Measurements from ENCODE around the gene BTNL3. TPM values are rescaled to one million over a fixed set of nuclear protein-coding genes. Genes with fewer than 3 reads are reported as not detected.
"Not testable (repeated sequence)": the region's sequence is repeated elsewhere in the genome, so short reads cannot be mapped to it uniquely, and the experiment has no call there.

The BTNL3 gene
- polyA plus RNA-seq, 4 donors, result 0.05 to 0.11 (median 0.10) TPM; not detected in 1

DNA sequence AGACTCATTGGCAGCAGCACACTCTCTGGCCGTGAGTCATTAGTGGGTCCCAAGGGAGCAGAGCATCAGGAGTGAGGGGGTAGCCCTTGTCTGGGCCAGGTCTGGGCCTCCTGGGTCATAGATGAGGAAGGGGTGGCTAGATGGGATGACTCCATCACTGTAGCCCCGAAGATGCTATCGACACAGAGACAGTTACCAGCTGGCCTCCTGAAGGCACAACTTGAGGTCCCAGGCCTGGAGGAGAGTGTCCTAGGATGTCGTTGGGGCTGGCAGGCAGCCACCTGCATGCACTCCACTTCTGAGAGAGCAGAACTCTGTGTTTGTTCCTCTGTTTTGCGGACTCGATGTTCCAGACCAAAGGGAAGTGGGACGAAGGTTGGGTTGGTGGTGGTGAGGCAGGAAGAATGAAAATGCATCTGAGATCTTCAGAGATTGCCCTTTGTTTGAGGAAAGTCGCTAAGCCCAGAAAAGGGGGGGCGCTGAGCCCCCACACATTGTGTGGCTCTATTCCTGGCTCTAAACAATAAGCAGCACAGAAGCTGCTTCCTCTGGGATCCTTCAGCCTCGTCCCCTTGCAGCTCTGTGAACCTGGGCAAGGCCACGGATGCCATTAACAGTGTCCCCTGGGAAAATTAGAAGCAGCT is 56.1 kb downstream of the BTNL3 start:
- DNase-seq (ENCODE audit: low read depth in 4 of 4, low spot score in 3 of 4), result no peak

DNA sequence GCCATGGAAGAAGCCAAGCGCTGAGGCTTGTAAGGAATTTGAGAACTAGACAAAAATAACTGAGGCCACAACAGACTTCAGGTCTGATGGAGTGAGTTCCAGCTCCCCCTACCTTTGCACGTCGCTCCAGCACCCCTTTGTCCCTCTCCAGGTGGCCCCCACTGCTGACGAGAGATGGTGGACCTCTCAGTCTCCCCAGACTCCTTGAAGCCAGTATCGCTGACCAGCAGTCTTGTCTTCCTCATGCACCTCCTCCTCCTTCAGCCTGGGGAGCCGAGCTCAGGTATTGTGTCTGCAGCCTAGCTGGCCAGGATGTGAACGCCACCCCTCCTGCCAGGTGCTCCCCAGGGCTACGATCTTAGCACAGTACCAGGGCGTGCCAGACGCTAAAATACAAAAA is 56.7 kb downstream of the BTNL3 start:
- no peak for DNase-seq (ENCODE audit: low read depth in 4 of 4, low spot score in 3 of 4)

DNA sequence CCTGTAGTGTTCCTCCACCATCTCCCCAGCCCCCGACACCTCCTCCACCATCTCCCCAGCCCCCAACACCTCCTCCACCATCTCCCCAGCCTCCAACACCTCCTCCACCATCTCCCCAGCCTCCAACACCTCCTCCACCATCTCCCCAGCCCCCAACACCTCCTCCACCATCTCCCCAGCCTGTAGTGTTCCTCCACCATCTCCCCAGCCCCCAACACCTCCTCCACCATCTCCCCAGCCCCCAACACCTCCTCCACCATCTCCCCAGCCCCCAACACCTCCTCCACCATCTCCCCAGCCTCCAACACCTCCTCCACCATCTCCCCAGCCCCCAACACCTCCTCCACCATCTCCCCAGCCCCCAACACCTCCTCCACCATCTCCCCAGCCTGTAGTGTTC is 57.2 kb downstream of the BTNL3 start:
- not testable (repeated sequence) for DNase-seq (ENCODE audit: low read depth in 4 of 4, low spot score in 3 of 4)

DNA sequence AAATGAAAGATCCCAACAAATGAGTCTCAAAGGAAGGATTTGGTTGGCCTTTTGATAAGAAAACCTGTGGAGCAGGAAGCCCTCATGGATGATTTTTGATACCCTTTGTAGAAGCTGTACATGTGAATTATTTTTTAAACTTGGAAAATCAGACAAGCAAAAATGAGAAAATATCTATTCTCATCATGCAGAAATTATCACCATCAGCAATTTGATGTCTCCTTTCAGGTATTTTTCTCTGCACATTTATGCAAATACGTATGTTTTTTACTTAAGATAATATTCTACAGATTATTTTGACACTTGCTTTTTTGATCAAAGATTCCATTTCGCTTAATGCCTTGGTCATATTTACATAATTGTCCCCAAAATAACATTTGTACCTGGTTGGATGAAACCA is 58.6 kb downstream of the BTNL3 start:
- DNase-seq (ENCODE audit: low read depth in 4 of 4, low spot score in 3 of 4), result no peak

DNA sequence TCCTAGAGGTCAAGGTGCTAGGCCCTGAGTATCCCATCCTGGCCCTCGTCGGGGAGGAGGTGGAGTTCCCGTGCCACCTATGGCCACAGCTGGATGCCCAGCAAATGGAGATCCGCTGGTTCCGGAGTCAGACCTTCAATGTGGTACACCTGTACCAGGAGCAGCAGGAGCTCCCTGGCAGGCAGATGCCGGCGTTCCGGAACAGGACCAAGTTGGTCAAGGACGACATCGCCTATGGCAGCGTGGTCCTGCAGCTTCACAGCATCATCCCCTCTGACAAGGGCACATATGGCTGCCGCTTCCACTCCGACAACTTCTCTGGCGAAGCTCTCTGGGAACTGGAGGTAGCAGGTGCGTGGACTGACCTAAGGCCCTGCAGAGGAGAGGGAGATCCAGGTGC is 59.3 kb downstream of the BTNL3 start:
- DNase-seq (ENCODE audit: low read depth in 4 of 4, low spot score in 3 of 4), result no peak

DNA sequence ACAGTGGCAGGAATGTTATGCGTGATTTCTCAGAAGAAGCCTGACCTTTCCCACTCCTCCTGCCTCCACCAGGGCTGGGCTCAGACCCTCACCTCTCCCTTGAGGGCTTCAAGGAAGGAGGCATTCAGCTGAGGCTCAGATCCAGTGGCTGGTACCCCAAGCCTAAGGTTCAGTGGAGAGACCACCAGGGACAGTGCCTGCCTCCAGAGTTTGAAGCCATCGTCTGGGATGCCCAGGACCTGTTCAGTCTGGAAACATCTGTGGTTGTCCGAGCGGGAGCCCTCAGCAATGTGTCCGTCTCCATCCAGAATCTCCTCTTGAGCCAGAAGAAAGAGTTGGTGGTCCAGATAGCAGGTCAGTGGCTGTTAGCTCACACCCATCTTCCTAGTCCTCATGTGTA is 61.4 kb downstream of the BTNL3 start:
- DNase-seq (ENCODE audit: low read depth in 4 of 4, low spot score in 3 of 4), result no peak

DNA sequence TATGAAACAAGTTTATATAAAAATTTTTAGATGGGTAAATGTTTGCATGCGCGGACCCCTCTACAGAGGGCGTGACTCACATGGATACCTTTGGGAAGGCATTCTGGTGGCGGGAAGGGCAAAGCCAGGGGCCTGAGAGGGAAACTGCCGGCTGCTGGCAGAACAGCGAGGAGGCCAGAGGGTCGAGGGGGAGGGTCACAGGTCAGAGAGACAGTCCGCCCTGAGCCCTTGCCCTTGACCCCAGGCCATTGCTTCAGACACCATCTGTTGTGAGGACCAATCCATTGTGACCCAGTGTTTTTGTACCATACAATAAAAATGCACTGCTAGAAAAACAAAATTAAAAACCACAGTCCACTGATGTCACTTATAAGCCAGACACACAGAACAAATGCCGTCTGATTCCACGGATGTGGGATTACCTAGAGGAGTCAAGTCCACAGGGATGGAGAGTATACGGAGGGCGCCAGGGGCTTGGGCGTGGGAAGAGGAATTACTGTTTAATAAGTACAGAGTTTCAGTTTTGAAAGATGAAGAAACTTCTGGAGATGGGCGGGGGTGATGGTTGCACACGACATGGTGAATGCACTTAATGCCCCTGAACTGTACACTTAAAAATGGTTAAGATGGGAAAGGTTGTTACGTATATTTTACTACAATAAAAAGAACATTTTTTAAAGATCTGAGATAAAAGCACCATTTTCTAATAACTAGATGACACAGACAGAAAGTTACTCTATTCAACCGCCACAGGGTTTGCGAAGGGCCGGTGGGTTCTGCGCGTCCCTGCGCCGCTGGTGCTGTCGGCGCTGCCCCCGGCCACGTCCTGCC is 63.4 kb downstream of the BTNL3 start:
- no peak for DNase-seq (ENCODE audit: low read depth in 4 of 4, low spot score in 3 of 4)

DNA sequence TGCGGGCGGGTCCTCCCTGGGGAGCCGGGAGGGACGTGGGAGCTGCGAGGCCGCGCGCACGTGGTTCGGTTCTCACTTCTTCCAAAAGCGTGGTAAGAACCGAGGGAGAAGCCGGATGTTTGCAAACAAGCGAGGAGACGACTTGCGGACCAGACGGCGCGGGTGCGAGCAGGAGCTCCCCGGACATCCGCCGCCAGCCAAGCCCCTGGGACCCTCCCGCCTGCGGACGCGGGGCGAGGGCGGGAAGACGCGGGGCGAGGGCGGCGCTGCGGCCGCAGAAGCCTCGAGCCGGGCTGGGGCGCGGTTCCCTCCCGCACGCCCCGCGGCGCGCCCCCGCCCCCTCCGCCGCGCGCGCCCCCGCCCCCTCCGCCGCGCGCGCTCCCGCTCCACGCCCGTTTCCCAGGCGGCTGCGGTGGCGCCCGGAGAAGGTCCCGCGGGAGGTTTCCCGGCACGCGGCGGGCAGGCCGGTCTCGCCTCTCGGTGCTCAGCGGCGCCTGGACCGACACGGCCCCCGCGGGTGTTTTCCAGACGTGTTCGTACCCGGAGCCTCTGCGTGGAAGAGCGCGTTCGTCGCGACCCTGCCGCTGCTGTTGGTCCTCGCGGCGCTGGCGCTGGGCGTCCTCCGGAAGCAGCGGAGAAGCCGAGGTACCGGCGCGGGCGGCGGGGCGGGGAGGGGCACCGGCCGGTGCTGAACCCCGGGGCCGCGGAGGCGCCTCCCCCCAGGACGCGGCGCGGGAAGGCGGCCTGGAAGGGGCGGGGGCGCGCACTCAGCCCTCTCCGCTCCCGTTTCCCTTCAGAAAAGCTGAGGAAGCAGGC is 64.2 kb downstream of the BTNL3 start:
- no peak for DNase-seq (ENCODE audit: low read depth in 4 of 4, low spot score in 3 of 4)

DNA sequence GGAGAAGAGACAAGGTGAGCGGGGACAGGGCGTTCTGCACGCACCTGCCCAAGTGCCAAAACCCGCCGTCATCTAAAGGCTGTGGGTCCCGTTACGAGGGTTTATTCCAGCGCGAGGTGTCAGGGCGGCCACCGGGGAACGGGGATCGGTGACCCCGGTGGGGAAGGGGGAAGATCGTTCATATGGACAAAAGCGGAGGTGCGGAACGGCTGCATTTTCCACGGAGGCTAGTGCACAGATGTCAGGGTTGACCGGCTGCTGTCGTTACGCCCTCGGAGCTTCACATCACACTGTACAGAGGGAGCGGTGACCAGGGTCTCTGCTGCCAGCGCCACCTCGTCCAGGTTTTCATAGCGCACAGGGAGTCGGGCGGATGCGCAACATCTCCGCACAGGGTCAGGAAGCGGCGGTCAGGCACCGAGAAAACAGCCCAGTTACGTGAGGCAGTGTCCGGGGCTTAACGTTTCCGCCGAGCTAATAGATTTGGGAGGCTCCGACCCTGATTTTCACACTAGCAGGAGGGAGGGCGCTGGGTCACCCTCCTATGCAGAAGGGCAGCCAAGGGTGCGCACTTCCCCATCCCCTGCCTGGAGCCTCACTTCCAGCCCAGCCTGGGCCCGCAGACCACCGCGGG is 65.0 kb downstream of the BTNL3 start:
- DNase-seq (ENCODE audit: low read depth in 4 of 4, low spot score in 3 of 4), result no peak

DNA sequence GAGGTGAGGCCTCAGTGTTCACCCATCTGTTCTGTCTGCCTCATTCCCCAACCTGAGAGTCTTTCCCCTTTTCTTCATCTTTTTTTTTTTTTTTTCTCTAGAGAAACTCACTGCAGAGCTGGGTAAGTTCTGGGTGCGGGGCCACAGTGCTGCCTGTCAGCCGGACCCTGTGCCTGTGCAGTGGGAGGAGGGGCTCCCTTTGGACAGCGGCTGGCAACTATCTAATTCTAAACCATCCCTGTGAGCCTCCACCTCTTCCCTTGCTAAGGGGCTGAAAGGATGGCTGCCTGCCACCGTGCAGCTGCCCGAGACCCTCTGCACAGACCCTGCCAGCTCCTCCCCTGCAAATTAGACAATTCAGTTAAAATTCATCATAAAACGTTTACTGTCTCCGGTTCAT is 65.5 kb downstream of the BTNL3 start:
- DNase-seq (ENCODE audit: low read depth in 4 of 4, low spot score in 3 of 4), result no peak

DNA sequence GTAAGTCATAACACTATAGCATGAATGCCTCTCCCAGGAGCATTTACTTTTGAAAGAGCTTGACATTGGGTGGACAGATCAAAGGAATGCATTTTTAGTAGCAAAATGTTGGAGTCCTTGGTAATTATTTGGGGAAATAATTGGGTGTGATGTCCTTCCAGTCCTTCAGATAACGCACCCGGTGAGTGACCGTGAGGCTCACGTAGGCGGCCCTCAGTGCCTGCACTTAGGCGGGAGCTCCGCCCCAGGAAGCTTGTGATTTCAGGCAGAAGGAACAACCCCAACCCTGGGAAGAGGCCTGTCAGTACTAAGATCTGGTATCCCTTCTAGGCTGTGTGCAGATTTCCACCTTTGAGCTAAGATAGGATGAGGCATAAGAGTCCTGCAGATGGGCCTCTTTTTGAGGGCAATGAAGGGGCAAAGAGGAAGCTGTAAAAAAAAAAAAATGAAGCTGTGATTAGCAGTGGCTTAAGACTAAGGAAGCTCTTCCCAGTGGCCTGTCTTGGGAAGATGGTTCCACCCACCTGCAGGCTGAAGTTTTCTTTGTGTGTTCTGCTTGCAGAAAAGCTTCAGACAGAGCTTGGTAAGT is 66.3 kb downstream of the BTNL3 start:
- DNase-seq (ENCODE audit: low read depth in 4 of 4, low spot score in 3 of 4), result no peak

Other genes with a start within 250 kb of the BTNL3 start
- gene OR2Y1, start 248.8 kb upstream of the BTNL3 start, polyA plus RNA-seq (ENCODE audit: insufficient read length in 4 of 4), result not detected
- gene MGAT1, start 186.0 kb upstream of the BTNL3 start, polyA plus RNA-seq (ENCODE audit: insufficient read length in 4 of 4), result 10 to 100 TPM; 68.5 to 94.9 (median 78.4) TPM
- 10 to 100 TPM; 39.5 to 65.4 (median 61.8) TPM for gene ZFP62, start 127.6 kb upstream of the BTNL3 start, polyA plus RNA-seq (ENCODE audit: insufficient read length in 4 of 4)
- under 1 TPM in 3 of 4 donors, not detected in 1; 0.24 to 0.84 (median 0.37) TPM for gene BTNL8, start 89.7 kb upstream of the BTNL3 start, polyA plus RNA-seq (ENCODE audit: insufficient read length in 4 of 4)
- 10 to 100 TPM in 1 of 4 donors, 1 to 10 TPM in 3; 4.2 to 10.0 (median 7.4) TPM for gene BTNL9, start 51.4 kb downstream of the BTNL3 start, polyA plus RNA-seq (ENCODE audit: insufficient read length in 4 of 4)
- not detected for gene OR2V1, start 142.3 kb downstream of the BTNL3 start, polyA plus RNA-seq (ENCODE audit: insufficient read length in 4 of 4)
- under 1 TPM in 2 of 4 donors, not detected in 2; 0.05 to 0.06 TPM for gene OR2V2, start 158.7 kb downstream of the BTNL3 start, polyA plus RNA-seq (ENCODE audit: insufficient read length in 4 of 4)
- under 1 TPM; 0.16 to 0.56 (median 0.30) TPM for gene TRIM7, start 216.3 kb downstream of the BTNL3 start, polyA plus RNA-seq (ENCODE audit: insufficient read length in 4 of 4)
- 10 to 100 TPM; 21.0 to 39.0 (median 31.6) TPM for gene TRIM41, start 234.4 kb downstream of the BTNL3 start, polyA plus RNA-seq (ENCODE audit: insufficient read length in 4 of 4)